IPS-15b (cell line): ENCODE measurements around the gene TCF7L1.
A peak's percentile ranks its signal among the peaks of the same experiment; 100 is the strongest.
"Not testable (repeated sequence)": the region's sequence is repeated elsewhere in the genome, so short reads cannot be mapped to it uniquely, and the experiment has no call there.

Source experiments
- H3K27me3 ChIP-seq: one replicate; pipeline ENCODE4 v1.6.1; 2013; ENCODE audit warnings: low read length; ENCODE audit not compliant: control insufficient read depth, insufficient read depth
- H3K36me3 ChIP-seq: one replicate; pipeline ENCODE4 v1.6.1; 2013; ENCODE audit warnings: low read length; ENCODE audit not compliant: control insufficient read depth, insufficient read depth
- H3K4me1 ChIP-seq: one replicate; pipeline ENCODE4 v1.6.1; 2013; ENCODE audit warnings: mild to moderate bottlenecking, low read length; ENCODE audit not compliant: control insufficient read depth, insufficient read depth
- H3K4me3 ChIP-seq: one replicate; pipeline ENCODE4 v1.5.1; 2013; ENCODE audit warnings: low read depth, low read length
- H3K9ac ChIP-seq: one replicate; pipeline ENCODE4 v1.6.1; 2013; ENCODE audit warnings: low read depth, mild to moderate bottlenecking, low read length
- H3K9me3 ChIP-seq: one replicate; pipeline ENCODE4 v1.6.1; 2013; ENCODE audit warnings: mild to moderate bottlenecking, low read length; ENCODE audit not compliant: control insufficient read depth, insufficient read depth

Gene TCF7L1

GRCh38 chr2:85326406-85327159 lies 193.4 kb downstream of the TCF7L1 start:
- H3K4me1 ChIP-seq, result peaks cover 17% of the 10 kb centered on the region
- peaks cover 16% of the 10 kb centered on the region for H3K36me3 ChIP-seq
- no peaks in the 10 kb centered on the region for H3K27me3 ChIP-seq
- H3K4me3 ChIP-seq, result peak overlapping the region; percentile 98
- peak overlapping the region; percentile 98 for H3K9ac ChIP-seq
- H3K9me3 ChIP-seq, result no peaks in the 10 kb centered on the region

GRCh38 chr2:85327160-85327821 lies 194.1 kb downstream of the TCF7L1 start:
- Histone ChIP-seq H3K9ac (peak overlapping the region; percentile 98), H3K4me3 (peak overlapping the region; percentile 98), H3K4me1 (peaks cover 17% of the 10 kb centered on the region), H3K9me3 (no peaks in the 10 kb centered on the region), H3K27me3 (no peaks in the 10 kb centered on the region), H3K36me3 (peaks cover 12% of the 10 kb centered on the region)

- H3K9ac ChIP-seq, result peak within 1 kb of the TSS; percentile 98
- H3K4me1 ChIP-seq, result peaks cover 17% of the 10 kb centered on the region
- no peaks in the 10 kb centered on the region for H3K27me3 ChIP-seq
- H3K36me3 ChIP-seq, result peaks cover 11% of the 10 kb centered on the region
- H3K4me3 ChIP-seq, result peak within 1 kb of the TSS; percentile 98
- no peaks in the 10 kb centered on the region for H3K9me3 ChIP-seq
Observed at GRCh38 chr2:85327822-85328617, 194.8 kb downstream of the TCF7L1 start, which contains the start of gene TGOLN2. TSS of gene TGOLN2 (minus strand) at chr2:85327989. CDS start at chr2:85327962, 27 bp downstream.

GRCh38 chr2:85329181-85329651 lies 196.0 kb downstream of the TCF7L1 start:
- H3K9ac ChIP-seq, result no peak overlapping the region

GRCh38 chr2:85329701-85330100 lies 196.5 kb downstream of the TCF7L1 start:
- H3K9me3 ChIP-seq, H3K9ac ChIP-seq, H3K27me3 ChIP-seq, H3K36me3 ChIP-seq, H3K4me3 ChIP-seq: not testable (repeated sequence)
- H3K4me1 ChIP-seq, result peaks cover 17% of the 10 kb centered on the region

More at GRCh38 chr2:85329181-85329651, 196.0 kb downstream of the TCF7L1 start:
- H3K9me3 ChIP-seq, result no peaks in the 10 kb centered on the region
- peaks cover 17% of the 10 kb centered on the region for H3K4me1 ChIP-seq
- H3K4me3 ChIP-seq, result peak overlapping the region; percentile 98
- no peaks in the 10 kb centered on the region for H3K27me3 ChIP-seq
- H3K36me3 ChIP-seq, result peaks cover 9% of the 10 kb centered on the region

GRCh38 chr2:85330839-85331636 lies 197.8 kb downstream of the TCF7L1 start:
- Histone ChIP-seq H3K36me3 (peaks cover 4% of the 10 kb centered on the region), H3K4me1 (peaks cover 12% of the 10 kb centered on the region), H3K9ac (no peak overlapping the region), H3K27me3 (no peaks in the 10 kb centered on the region), H3K4me3 (no peak overlapping the region), H3K9me3 (no peaks in the 10 kb centered on the region)

- not testable (repeated sequence) for H3K9me3 ChIP-seq, H3K27me3 ChIP-seq, H3K4me1 ChIP-seq, H3K9ac ChIP-seq, H3K36me3 ChIP-seq, H3K4me3 ChIP-seq
Observed at GRCh38 chr2:85333877-85334276, 200.7 kb downstream of the TCF7L1 start.

- Histone ChIP-seq H3K9ac (no peak overlapping the region), H3K9me3 (no peaks in the 10 kb centered on the region), H3K36me3 (no peaks in the 10 kb centered on the region), H3K27me3 (no peaks in the 10 kb centered on the region), H3K4me1 (no peaks in the 10 kb centered on the region), H3K4me3 (no peak overlapping the region)
Observed at GRCh38 chr2:85334928-85335327, 201.7 kb downstream of the TCF7L1 start.

GRCh38 chr2:85340034-85340892 lies 207.1 kb downstream of the TCF7L1 start:
- no peaks in the 10 kb centered on the region for H3K9me3 ChIP-seq
- no peaks in the 10 kb centered on the region for H3K27me3 ChIP-seq
- no peaks in the 10 kb centered on the region for H3K4me1 ChIP-seq
- H3K4me3 ChIP-seq, result no peak overlapping the region
- H3K9ac ChIP-seq, result no peak overlapping the region
- H3K36me3 ChIP-seq, result peaks cover 7% of the 10 kb centered on the region

- H3K4me1 ChIP-seq, result no peaks in the 10 kb centered on the region
- H3K36me3 ChIP-seq, result peaks cover 7% of the 10 kb centered on the region
- no peak overlapping the region for H3K9ac ChIP-seq
- no peaks in the 10 kb centered on the region for H3K27me3 ChIP-seq
- no peaks in the 10 kb centered on the region for H3K9me3 ChIP-seq
- H3K4me3 ChIP-seq, result no peak overlapping the region
Observed at GRCh38 chr2:85341269-85342029, 208.3 kb downstream of the TCF7L1 start.
